ACHN (cell line): Measurements from ENCODE around the gene SORT1.
"Not testable (repeated sequence)": the region's sequence is repeated elsewhere in the genome, so short reads cannot be mapped to it uniquely, and the experiment has no call there.

Experiments
- DNase-seq: peaks from one replicate; pipeline ENCODE4 v3.0.0-alpha.2; 2015
- in situ Hi-C: cut with HindIII; loops from 2 replicates; pipeline ENCODE4 v1.10.0; 2017; ENCODE audit warnings: low sequenced_read_pairs, low pct_ligation_motif_present, low pct_unique_long_range_greater_than_20kb

SORT1 gene

DNA sequence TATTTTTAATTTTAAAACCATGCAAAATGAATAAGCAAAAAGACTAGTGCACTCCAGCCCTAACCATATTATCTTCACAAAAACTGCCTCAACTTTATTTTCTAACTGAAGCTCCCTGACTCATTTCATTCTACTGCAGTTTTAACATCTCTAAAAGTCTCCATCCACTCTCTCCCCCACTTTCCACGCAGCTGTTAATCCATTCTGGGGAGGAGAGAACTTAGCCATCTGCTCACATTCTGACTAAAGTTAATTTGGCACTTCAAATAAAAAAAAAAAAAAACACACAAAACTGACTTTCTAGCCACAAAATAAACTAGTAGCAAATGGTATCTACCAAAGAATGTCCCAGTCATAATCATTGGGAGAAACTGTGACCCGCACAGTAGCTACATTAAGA is 85.5 kb downstream of the SORT1 start:
- in situ Hi-C loops, result no loop called here

DNA sequence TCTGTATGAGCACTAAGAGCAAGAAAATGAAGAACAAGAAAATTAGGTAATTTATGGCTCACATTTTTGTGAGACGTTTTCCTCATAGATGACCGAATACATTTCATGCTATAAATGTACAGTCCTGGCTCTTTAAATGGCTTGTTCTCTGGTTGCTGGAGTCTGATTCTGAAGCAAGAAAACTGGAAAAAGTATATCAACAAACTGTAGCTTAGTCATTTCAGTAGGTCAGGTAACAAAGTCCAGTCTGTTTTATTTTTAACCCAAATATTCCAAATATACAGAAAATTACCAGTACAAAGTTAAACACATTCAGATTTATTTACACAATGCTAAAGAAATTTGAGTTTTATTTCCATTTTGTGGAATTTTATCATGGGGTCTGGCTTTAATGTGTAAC is 88.4 kb downstream of the SORT1 start:
- no peak for DNase-seq
- in situ Hi-C loops, result no loop called here

More for the DNA sequence above, 85.5 kb downstream of the SORT1 start:
- DNase-seq, result no peak

DNA sequence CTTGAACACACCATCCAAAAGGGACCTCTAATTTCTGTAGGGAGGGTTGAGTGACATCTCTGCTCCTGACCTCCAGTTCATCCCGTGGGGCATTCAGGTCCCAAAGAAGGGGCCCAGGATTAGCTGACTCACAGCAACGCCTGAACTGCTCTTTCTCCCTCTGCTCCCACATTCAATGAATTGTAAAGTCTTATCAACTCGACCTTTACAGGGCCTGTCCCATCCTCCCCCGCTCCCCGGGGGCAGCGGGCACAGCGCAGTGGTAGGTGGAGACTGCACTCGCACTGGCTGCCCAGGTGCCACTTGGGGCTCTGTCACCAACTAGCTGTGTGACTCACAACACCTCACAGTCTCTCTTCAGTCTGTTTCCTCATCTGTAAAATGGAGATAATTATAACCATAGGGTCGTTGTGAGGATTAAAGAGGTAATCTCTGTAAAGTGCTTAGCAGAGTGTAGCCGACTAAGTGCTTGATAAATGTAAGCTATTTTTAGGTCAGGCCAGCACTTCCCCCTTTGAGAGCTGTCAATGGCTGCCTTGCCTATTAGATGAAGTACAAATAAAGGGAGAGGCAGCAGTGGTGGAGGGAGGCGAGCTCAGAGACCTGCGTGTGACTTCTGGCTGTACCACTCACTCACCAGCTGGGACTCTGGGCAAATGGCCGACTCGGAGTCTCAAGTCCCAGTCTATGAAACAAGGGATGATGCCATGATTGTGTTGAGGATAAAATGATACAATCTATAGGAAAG is 90.3 kb downstream of the SORT1 start:
- DNase-seq, result no peak
- in situ Hi-C loops, result no loop called here

DNA sequence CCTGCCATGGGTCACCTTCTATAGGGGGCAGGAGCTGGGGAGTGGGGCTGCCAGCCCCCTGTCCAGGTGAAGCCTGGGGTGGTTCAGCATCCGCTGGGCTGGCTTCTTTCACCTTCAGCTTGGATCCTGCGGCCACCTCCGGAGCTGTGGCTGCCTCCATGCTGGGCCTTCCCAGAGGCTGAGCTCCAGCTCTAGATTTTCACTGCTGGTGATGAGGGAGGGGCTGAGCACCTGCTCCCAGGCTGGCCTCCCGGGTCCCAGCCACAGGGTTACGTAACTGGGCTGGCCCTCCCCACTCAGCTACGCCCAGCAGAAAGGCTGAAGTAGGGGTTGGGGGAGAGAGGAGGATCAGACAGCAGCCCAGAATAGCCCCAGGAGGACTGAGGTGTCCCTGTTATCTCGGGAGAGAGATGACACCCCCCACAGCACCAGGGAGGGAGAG is 90.9 kb downstream of the SORT1 start, which contains the start of gene MYBPHL:
Gene MYBPHL, minus strand, starts transcription at position 180 of the 442 bp plus-strand sequence. Its CDS starts 20 bp downstream, at position 160.
- in situ Hi-C loops, result no loop called here
- no peak for DNase-seq

DNA sequence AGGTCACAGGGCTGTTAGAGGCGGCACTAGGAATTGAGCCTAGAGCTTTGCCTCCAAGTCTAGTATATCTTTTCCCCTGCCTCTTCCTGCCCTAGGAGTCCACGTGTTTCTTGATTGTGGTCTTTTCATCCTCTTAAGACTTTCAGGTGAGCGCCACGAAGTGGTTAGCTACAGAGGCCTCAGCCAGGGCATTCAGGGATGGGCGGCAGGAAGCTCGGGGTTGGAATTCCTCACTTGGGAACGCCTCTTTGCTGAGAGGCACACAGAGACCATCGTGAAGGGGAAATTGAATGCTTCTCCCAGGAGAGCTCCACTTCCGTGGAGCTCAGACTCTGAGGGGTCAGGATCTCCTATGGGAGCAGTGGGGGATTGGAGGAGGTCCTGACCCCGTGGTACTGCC is 91.7 kb downstream of the SORT1 start:
- in situ Hi-C loops, DNase-seq: not testable (repeated sequence)

DNA sequence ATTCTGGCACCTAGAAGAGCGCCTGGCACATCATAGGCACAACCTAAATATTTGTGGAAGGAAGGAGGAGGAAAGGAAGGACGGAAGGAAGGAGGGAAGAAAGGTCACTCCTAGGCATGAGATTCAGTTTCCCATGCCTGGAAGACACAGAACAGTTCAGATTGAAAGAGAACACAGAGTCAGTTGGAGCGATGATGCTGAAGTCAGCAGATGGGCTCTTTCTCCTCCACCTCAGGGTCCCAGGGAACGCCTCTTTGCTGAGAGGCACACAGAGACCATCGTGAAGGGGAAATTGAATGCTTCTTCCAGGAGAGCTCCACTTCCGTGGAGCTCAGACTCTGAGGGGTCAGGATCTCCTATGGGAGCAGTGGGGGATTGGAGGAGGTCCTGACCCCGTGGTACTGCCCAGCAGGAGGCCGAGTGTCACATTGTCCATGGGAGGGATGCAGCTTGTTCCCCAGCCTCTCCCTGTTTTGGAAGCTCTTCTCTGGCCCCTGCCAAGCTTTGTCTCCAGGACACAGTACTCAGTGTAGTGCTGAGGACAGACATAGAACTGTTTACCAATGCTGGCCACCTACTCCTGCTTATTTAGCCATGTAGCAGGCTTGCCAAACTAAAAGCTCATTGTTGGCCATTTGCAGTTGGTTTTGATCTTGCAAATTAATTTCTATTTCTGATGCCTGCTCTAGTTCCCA is 93.3 kb downstream of the SORT1 start:
- in situ Hi-C loops, result no loop called here
- DNase-seq, result no peak

DNA sequence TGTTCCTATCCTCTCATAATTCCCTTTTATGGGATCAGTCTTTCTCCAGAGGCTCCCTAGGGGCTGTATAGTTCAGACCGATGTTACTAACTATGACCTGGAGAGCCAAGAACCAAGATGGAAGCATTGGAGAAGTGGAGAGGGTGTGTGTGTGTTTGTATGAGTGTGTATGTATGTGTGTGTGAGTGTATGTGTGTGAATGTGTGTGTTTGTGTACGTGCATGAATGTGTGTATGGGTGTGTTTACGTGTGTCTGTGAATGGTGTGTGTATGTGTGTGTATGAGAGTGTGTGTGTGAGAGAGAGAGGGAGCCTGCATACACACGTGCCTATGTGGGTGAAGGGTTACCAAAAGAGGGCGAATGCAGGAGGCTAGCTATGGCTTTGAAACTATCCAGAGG is 95.8 kb downstream of the SORT1 start:
- no peak for DNase-seq
- in situ Hi-C loops, result no loop called here

- in situ Hi-C loops, result no loop called here
- no peak for DNase-seq
Measured at GRCh38 chr1:109300650-109301151, 97.0 kb downstream of the SORT1 start.

GRCh38 chr1:109299558-109300343 is 98.0 kb downstream of the SORT1 start:
- in situ Hi-C loops, result no loop called here
- DNase-seq, result no peak

DNA sequence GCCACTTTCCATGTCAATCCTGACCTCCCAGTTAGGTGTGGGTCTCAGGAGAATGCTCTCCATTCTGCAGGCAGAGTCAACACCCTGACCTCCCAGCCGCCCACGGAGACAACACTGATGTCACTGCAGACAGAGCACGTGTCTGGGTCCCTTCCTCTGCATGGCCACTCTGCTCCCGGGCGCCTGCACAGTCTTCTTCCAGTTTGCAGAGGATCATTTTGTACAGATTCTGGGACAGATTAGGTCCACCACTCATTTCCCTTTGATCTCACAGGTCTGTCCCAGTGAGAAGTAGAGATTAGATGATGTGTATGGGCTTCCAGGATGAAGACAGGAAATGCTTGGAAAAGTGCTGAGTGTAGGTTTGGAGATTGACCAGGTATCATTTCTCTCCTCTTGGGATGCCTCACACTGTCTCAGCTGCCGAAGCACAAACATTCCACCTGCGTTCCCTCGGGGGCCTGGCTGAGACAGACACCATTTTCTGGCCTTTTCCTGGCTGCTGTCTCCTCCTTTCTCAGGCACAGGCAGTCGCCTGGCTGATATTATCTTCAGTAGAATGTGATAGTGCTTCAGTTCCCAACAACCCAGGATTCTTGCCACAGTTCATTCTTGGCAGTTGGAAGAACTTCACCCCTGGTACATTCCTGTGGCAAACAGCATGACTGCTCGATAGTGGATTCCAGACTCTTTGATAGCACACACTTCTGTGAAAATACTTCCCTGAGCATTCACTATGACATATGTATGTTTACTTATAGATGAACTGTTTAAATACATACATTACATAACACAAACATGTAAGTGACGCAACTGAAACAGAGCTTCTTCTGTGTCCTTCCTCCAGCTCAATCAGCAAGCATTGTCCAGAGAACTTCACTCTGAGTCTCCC is 98.8 kb downstream of the SORT1 start:
- in situ Hi-C loops, result no loop called here
- DNase-seq, result peak; percentile 36

DNA sequence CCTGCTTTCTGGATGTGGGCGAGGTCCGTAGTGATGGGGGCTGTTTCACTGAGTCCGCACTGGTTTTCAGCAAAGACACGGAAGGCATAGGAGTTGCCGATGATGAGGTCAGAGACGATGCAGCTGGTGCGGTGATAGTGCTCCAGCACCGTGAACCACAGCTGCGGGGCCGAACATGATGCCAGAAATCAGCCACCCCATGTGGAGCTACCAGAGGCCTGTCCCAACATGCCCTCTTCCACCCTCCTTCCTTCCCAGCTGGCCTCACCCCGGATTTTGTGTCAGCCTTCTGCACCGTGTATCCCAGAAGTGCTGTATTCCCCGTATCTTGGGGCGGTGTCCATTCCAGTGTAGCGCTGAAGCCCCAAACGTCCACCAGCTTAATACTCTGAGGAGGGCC is 100.9 kb downstream of the SORT1 start:
- in situ Hi-C loops, result no loop called here
- no peak for DNase-seq

DNA sequence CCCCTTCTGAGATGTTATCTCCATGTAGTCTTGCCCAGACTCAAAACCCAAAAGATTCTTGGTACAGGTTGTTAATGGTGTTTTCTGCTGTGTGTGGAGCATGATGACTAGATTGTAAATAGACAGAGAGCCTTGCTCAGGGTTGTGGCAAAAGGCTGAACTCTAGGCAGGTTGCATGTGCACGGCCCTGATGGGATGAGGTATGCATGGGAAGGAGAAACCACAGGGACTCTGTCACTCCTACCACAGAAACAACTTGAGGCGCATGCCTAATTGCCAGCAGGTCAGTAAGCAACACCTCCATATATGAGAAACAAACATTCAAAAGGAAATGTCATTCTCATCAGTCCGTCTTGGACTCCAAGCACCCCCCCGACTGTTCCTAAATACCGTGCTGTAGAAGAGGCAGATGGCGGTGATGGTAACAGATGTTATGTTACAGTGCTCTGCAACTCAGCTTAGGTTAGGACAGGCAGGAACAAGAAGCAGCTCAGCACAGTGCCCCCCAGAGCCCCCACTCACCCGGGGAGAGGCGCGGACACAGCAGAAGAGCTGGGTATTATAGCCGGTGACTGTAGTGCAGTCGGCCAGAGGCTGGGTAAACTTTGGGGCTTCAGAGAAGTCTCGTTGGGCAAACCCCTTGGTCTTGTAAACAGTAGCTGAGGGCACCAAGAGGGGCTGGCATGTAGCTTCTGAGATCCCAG is 101.9 kb downstream of the SORT1 start:
- DNase-seq, result no peak
- in situ Hi-C loops, result no loop called here

- in situ Hi-C loops, result no loop called here
- DNase-seq, result no peak
Measured at GRCh38 chr1:109294481-109294880, 103.2 kb downstream of the SORT1 start.

- no peak for DNase-seq
- in situ Hi-C loops, result no loop called here
Measured at GRCh38 chr1:109293026-109293425, 104.7 kb downstream of the SORT1 start.

GRCh38 chr1:109292364-109292763 is 105.4 kb downstream of the SORT1 start:
- in situ Hi-C loops, result no loop called here
- DNase-seq, result no peak

GRCh38 chr1:109290998-109291397 is 106.7 kb downstream of the SORT1 start:
- DNase-seq, result no peak
- in situ Hi-C loops, result no loop called here

DNA sequence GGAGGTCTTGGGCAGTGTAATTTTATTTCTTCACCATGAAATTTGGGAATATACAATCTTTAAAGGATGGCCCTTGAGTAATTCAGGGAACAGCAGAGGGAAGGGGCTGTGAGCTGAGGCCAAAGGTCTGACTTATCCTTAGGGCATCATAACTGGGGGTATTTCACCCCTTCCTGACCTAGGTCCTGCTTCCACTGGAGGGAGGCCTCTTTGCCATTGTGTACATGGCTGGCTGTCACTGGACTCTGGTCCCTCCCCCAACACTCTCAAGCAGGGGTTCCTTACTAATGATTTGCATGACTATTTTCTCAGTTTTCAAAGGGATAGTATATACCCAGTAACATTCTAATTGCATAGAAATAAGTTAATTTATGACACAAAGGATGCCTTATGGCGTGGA is 107.6 kb downstream of the SORT1 start:
- in situ Hi-C loops, result no loop called here

DNA sequence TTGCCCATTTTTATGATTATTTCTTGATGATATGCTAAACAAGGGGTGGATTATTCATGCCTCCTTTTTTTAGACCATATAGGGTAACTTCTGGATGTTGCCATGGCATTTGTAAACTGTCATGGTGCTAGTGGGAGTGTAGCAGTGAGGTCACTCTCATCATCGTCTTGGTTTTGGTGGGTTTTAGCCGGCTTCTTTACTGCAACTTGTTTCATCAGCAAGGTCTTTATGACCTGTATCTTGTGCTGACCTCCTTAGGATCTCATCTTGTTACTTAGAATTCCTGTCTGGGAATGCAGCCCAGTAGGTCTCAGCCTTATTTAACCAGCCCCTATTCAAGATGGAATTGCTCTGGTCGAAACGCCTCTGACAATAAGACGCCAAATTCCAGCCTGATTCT is 111.0 kb downstream of the SORT1 start:
- in situ Hi-C loops, DNase-seq: not testable (repeated sequence)

More for the DNA sequence above, 107.6 kb downstream of the SORT1 start:
- no peak for DNase-seq
